ENCODE measurements around the gene DDX20. TPM values are rescaled to one million over a fixed set of nuclear protein-coding genes. Genes with fewer than 3 reads are reported as not detected.

Gene DDX20
- total RNA-seq, 1 donor = 30.7 TPM

DNA sequence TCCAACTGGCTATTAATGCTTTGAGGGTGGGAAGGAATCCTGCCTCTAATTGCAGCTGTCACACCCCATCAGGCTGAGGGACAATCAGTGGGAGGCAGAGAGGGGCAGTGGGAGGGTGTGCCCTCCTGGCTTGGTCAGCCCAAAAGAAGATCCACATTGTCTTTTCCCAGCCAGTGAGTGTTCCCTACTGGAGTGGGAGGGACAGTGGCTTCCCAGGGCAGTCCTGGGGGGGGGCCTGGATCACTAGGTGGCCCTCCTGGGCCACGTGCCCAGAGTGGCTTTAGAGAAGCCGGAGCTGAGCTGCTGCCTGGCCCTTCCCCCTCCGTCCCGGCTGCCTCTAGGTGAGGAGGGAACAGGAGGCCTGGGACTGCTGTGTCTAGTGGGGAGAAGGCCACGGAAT lies 30.5 kb upstream of the DDX20 start:
- DNase-seq (ENCODE audit: low read depth) = no peak
- H3K4me3 ChIP-seq (ENCODE audit: low read depth, low read length) = no peak overlapping the region
- TF ChIP-seq, protein P1, sequence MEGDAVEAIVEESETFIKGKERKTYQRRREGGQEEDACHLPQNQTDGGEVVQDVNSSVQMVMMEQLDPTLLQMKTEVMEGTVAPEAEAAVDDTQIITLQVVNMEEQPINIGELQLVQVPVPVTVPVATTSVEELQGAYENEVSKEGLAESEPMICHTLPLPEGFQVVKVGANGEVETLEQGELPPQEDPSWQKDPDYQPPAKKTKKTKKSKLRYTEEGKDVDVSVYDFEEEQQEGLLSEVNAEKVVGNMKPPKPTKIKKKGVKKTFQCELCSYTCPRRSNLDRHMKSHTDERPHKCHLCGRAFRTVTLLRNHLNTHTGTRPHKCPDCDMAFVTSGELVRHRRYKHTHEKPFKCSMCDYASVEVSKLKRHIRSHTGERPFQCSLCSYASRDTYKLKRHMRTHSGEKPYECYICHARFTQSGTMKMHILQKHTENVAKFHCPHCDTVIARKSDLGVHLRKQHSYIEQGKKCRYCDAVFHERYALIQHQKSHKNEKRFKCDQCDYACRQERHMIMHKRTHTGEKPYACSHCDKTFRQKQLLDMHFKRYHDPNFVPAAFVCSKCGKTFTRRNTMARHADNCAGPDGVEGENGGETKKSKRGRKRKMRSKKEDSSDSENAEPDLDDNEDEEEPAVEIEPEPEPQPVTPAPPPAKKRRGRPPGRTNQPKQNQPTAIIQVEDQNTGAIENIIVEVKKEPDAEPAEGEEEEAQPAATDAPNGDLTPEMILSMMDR (IDR thresholded peaks at IDR 0.05; ENCODE audit: insufficient read depth, low read depth, low read length) = no peak

DNA sequence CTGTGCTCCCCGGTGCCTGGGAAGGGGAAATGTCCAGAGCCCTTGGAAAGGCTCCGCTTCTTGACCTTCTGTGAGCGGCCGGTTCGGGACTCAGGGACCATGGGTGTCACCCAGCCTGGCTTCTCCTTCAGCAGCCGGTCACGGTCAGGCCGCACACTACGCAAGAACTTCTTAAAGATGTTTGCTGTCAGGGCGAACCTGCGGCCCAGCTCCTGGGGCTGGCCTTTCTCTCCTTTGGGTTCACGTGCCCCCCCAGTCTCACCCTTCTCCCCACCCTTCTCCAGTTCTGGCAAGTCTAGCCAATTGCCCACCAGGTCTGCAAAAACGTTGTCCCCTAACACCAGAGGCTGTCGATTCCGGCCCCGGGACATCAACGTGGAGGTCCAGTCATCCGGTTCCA lies 28.6 kb upstream of the DDX20 start:
- H3K4me3 ChIP-seq (ENCODE audit: low read depth, low read length) = no peak overlapping the region
- DNase-seq (ENCODE audit: low read depth) = no peak
- TF ChIP-seq, protein P1 (IDR thresholded peaks at IDR 0.05; ENCODE audit: insufficient read depth, low read depth, low read length) = no peak

GRCh38 chr1:111729271-111729921 lies 26.3 kb upstream of the DDX20 start:
- TF ChIP-seq, protein P1 (IDR thresholded peaks at IDR 0.05; ENCODE audit: insufficient read depth, low read depth, low read length) = no peak
- H3K4me3 ChIP-seq (ENCODE audit: low read depth, low read length) = no peak overlapping the region
- no peak for DNase-seq (ENCODE audit: low read depth)

DNA sequence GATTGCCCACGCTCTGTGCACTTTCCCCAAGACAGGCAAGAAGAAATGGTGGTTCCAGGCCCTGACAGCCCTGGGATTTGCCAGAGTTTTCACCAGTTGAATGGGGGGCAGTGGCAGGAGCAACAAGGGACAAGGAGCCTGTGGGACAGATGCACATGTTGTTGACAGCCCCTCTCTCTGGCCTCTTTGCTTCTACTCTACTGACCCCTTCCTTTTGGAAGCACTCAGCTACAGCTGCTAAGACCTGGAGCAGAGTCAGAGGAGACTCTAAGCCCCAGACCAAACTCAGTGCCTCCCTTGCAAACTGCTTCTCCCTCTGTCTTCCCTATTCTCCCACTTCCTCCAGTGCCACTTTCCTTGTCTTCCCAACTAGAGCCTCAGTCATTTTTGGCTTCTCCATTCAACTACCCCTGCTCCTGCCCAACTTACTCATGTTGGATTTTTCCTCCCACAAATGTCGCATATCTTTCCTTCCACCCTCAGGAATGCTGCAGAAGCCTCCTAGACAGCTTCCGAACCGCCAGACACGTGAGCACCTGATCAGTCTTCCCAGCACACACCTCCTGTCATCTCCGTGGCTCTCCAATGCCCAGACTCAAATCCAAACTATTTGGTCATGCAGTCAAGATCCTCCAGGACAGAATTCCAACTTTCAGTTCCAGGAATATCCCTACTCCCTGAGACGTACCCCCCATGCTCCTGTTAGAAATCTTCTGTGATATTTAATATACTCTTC lies 25.6 kb upstream of the DDX20 start:
- no peak for DNase-seq (ENCODE audit: low read depth)
- H3K4me3 ChIP-seq (ENCODE audit: low read depth, low read length) = no peak overlapping the region
- TF ChIP-seq, protein P1 (IDR thresholded peaks at IDR 0.05; ENCODE audit: insufficient read depth, low read depth, low read length) = no peak

DNA sequence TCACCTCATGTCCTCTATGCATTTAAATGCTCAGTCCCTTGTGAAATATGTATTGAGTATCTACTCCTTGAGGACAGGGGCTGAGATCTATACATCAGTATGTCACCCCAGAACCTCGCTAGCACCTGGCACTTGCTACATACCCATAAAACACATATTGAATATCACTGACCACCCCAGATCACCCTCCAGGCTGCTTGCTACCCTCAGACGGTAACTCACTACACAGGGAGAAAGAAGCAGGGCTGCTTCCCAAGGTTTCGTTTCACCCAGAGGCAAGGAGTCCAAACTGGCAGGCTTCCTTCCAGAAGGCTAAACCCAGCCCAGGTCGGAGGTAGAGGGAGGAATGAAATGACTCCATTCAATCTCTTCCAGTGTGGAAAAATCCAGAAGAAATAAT lies 25.0 kb upstream of the DDX20 start:
- no peak overlapping the region for H3K4me3 ChIP-seq (ENCODE audit: low read depth, low read length)
- DNase-seq (ENCODE audit: low read depth) = no peak
- TF ChIP-seq, protein P1 (IDR thresholded peaks at IDR 0.05; ENCODE audit: insufficient read depth, low read depth, low read length) = no peak

DNA sequence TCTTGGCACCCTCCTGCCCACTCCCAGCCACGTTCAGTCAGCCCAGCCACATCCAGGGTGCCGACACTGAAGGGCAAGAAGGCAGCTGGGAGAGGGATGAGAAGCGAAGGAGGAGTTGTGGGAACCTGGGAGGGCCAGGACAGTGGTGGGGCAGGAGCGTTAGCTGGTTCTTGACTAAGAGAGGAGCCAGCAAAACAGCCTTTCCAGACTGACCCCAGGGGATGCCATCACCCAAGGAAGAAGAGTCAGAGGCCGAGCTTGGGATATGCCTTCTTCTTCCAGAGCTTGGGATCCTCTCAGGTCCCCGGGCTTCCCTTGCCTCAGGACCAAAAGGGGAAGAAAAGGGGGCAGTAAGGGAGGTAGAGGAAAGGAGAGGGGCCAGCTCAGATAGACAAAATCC lies 23.7 kb upstream of the DDX20 start:
- DNase-seq (ENCODE audit: low read depth) = no peak
- no peak overlapping the region for H3K4me3 ChIP-seq (ENCODE audit: low read depth, low read length)
- TF ChIP-seq, protein P1 (IDR thresholded peaks at IDR 0.05; ENCODE audit: insufficient read depth, low read depth, low read length) = no peak

Data from fibroblast of villous mesenchyme (primary cell).